Right atrium auricular region (tissue), 2 donors: ENCODE results near the gene PCDH11Y. TPM values are rescaled to one million over a fixed set of nuclear protein-coding genes. Genes with fewer than 3 reads are reported as not detected.
"Not testable (repeated sequence)": the region's sequence is repeated elsewhere in the genome, so short reads cannot be mapped to it uniquely, and the experiment has no call there.

Source experiments
- DNase-seq: peaks from one replicate; pipeline ENCODE4 v3.0.0-alpha.2; 2019; ENCODE audit warnings: low spot score
- H3K27ac ChIP-seq, 2 donors: fragments of 200-600 bp; sonication (generic); 1 replicate in 1 of 2; 2 replicates in 1 of 2; pipeline ENCODE4 v1.5.1; 2016 to 2019
- H3K27me3 ChIP-seq, 2 donors: fragments of 200-600 bp; sonication (generic); one replicate each; pipeline versions ENCODE4 v1.5.1 to v1.6.0; 2017 to 2019
- H3K36me3 ChIP-seq: fragments of 200-600 bp; sonication (generic); one replicate; pipeline ENCODE4 v1.5.1; 2016
- H3K4me1 ChIP-seq, 2 donors: fragments of 200-600 bp; sonication (generic); one replicate each; pipeline versions ENCODE4 v1.5.1 to v1.6.0; 2017 to 2019
- H3K4me3 ChIP-seq, 2 donors: fragments of 200-600 bp; sonication (generic); 1 replicate in 1 of 2; 2 replicates in 1 of 2; pipeline ENCODE4 v1.5.1; 2017 to 2019; ENCODE audit warnings: mild to moderate bottlenecking in 1 of 2, moderate library complexity in 1 of 2
- H3K9me3 ChIP-seq, 2 donors: fragments of 200-600 bp; sonication (generic); one replicate each; pipeline ENCODE4 v1.5.1; 2019
- total RNA-seq, 2 donors: library from RNA; depleted of rRNA; stranded (reverse); fragments of >200 nt; gene quantifications; one replicate each; pipeline ENCODE4 v1.1.0, GENCODE V29; 2016

Gene PCDH11Y, protein sequence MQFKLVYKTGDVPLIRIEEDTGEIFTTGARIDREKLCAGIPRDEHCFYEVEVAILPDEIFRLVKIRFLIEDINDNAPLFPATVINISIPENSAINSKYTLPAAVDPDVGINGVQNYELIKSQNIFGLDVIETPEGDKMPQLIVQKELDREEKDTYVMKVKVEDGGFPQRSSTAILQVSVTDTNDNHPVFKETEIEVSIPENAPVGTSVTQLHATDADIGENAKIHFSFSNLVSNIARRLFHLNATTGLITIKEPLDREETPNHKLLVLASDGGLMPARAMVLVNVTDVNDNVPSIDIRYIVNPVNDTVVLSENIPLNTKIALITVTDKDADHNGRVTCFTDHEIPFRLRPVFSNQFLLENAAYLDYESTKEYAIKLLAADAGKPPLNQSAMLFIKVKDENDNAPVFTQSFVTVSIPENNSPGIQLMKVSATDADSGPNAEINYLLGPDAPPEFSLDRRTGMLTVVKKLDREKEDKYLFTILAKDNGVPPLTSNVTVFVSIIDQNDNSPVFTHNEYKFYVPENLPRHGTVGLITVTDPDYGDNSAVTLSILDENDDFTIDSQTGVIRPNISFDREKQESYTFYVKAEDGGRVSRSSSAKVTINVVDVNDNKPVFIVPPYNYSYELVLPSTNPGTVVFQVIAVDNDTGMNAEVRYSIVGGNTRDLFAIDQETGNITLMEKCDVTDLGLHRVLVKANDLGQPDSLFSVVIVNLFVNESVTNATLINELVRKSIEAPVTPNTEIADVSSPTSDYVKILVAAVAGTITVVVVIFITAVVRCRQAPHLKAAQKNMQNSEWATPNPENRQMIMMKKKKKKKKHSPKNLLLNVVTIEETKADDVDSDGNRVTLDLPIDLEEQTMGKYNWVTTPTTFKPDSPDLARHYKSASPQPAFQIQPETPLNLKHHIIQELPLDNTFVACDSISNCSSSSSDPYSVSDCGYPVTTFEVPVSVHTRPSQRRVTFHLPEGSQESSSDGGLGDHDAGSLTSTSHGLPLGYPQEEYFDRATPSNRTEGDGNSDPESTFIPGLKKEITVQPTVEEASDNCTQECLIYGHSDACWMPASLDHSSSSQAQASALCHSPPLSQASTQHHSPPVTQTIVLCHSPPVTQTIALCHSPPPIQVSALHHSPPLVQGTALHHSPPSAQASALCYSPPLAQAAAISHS (N-terminal part only)
- total RNA-seq, result not detected

DNA sequence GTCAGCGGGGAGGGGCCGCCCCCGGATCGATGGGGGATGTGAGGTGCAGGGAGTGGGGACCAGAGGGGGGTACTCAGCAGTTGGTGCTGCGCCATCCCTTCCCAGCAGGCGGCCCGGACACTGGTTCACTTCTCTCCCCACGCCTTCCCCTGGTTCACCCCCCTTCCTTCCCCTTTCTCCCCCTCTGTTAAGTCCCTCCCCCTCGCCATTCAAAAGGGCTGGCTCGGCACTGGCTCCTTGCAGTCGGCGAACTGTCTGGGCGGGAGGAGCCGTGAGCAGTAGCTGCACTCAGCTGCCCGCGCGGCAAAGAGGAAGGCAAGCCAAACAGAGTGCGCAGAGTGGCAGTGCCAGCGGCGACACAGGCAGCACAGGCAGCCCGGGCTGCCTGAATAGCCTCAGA is at the start of gene PCDH11Y:
Gene PCDH11Y, plus strand, starts transcription at position 240 of the 400 bp plus-strand sequence. CDS start 56,804 bp downstream, outside the sequence.
- not testable (repeated sequence) for H3K9me3 ChIP-seq, H3K27ac ChIP-seq, DNase-seq, H3K27me3 ChIP-seq, H3K4me1 ChIP-seq, H3K4me3 ChIP-seq, H3K36me3 ChIP-seq

DNA sequence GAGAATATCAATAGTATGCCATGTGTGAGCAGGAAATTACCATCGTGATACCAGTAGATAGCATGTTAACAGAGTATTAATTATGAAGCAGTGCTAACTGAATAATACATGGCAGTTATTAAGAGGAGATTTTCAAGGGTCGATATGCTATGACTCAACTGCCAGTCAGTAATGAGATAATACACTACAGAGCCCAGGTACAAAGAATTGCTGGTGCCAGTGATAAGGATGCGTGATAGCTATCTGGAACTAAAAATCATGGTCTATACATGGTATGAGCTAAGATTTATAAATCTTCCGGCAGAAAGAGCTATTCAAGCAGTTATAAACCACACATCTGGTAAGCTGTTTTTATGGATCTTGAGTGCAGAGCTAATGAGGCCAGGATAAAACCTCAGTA is 32.2 kb upstream of the PCDH11Y start:
- H3K9me3 ChIP-seq, H3K27ac ChIP-seq, H3K27me3 ChIP-seq, H3K36me3 ChIP-seq, H3K4me1 ChIP-seq, DNase-seq, H3K4me3 ChIP-seq: not testable (repeated sequence)

DNA sequence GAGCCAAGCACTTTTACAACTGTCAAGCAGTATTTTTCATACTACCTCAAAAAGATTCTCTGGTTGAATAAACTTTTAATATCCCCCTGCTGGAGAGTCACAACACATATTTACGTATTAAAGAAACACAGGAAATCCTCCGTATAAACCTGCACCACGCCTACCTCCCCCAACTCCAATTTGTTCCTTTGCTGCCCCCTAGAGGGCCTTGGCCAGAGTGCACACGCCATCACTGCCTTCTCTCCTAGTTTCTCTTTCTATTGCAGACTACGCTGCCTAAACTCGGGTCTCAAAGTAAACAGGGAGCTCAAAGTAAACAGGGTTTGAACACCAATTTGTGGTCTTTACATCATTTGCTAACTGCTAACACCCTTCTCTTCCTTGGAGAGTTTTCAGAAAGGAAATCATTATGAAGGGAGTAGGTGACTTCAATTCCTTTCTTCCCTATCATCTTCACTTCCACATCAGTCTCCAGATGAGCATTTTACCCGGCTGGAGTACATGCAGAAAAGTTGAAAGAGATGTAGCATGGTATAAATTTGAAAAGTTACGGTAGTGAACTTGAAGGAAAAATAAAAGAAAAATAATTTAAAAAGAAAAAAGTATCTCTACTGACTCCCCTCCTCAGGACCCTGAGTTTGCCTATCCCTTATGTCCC is 8.2 kb upstream of the PCDH11Y start:
- not testable (repeated sequence) for H3K36me3 ChIP-seq, H3K27me3 ChIP-seq, H3K4me1 ChIP-seq, DNase-seq, H3K4me3 ChIP-seq, H3K9me3 ChIP-seq, H3K27ac ChIP-seq

DNA sequence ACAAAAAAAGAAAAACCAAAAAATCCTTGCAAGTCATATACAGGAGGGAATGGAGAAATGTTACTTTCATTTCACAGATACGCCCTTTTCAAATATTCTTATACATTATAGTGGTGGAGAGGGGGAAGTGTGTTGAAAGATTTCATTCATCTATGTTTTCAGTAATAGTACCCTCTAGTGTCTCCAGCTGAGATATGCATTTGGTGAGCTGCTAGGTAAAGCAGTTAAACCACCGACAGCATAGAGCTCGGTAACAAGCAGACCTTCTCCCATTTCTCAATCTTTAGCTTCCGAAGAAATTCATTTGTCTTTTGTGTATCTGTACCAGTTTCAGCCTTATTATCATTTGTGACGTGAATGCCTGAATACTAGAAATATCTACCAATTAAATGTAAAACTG is 5.2 kb upstream of the PCDH11Y start:
- not testable (repeated sequence) for H3K4me1 ChIP-seq, H3K9me3 ChIP-seq, H3K27me3 ChIP-seq, H3K36me3 ChIP-seq, H3K27ac ChIP-seq, H3K4me3 ChIP-seq, DNase-seq

DNA sequence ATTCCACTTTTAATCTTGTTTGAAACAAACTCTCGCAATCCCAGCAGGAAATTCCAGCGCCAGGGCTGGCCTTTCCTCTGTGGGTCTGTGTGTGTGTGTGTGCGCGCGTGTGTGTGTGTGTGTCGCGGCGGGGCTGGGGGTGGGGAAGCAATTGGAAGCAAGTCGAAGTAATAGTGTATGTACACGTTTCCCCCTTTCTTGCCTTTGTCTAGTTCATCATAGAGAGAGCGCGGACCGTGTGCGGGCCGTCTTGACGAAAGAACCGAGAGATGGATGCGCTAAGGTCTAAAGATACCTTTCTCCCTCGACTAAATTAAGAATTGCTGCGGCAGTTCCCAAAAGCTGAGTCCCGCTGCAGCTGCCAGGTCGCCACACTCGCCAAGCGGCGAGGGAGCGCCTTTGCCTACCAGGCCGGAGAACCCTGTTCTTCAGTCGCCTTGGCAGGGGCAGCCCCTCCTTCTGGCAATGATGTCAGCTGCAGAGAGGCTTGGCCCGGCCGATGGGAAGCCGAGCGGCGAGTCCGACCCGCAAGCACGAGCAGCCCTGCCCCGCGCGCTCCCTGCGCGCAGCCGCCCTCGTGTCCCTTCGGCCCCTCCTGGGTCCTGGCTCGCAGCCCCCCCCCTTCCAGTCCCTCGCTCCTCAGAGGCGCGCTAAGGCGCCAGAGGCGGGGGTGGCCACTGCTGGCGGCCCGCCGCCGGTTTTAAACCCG is 2.5 kb downstream of the PCDH11Y start:
- not testable (repeated sequence) for H3K4me3 ChIP-seq, DNase-seq

DNA sequence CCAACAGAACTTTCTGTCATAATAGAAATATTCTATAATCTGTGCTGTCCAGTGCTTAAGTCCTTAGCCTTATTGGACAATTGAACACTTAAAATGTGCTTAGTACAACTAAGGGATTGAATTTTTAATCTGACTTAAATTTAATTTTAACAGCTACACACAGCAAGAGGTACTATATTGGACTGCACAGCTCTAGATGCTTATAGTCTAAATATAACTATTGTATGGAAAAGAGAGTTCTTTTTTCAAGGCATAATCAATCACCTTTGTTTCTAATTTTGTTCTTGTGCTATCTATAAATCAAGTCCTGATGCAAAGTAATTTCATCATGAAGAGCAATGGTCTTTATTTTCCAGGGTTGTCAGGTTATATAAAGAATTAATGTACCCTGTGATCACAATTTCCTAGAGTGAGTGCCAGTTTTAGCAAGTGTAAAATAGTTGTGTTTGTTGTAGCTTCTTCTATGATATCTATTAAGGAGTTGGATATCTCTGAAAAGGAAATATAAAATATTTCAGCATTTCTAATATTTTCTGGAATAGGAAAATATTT is 39.0 kb downstream of the PCDH11Y start:
- H3K27ac ChIP-seq, H3K4me3 ChIP-seq, H3K9me3 ChIP-seq, H3K27me3 ChIP-seq, H3K4me1 ChIP-seq, H3K36me3 ChIP-seq, DNase-seq: not testable (repeated sequence)

More for the DNA sequence above, 2.5 kb downstream of the PCDH11Y start:
- H3K36me3 ChIP-seq, H3K27me3 ChIP-seq, H3K4me1 ChIP-seq, H3K9me3 ChIP-seq, H3K27ac ChIP-seq: not testable (repeated sequence)

DNA sequence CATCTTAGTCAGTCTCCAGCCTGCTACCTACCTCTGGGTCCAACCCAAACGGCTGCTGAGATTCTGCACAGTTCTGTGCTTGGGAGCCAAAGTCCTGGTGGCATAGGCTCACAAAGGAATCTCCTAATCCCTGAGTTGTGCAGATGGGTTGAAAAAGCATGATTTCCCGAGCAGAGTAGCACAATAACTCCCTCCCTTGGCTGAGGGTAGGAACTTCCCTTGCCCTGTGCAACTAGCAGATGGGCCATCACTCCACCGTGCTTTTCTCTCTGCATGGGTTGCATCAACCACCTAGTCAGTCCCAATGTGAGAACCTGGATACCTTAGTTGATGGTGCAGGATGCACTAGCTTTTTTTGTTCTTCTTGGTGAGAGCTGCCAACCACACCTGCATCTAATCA is 82.9 kb downstream of the PCDH11Y start:
- H3K36me3 ChIP-seq, DNase-seq, H3K4me1 ChIP-seq, H3K9me3 ChIP-seq, H3K27me3 ChIP-seq, H3K4me3 ChIP-seq, H3K27ac ChIP-seq: not testable (repeated sequence)

DNA sequence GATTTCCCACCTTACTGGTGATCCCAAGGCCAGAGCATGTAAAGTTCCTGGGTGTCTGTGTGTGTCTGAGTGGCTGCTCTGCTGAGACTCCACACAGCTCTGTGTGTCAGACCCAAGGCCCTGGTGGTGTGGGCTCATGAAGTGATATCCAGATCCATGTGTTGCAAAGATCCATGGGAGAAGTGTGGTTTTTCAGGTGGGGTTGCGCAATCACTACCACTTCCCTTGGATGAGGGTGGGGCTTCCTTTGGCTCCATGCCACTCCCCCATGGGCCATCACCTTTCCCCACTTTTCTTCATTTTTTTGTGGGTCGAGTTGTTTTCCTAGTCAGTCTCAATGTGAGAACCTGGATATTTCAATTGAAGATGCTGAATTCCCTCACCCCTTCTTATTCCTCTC is 182.9 kb downstream of the PCDH11Y start:
- H3K4me1 ChIP-seq, H3K9me3 ChIP-seq, H3K4me3 ChIP-seq, H3K27ac ChIP-seq, H3K36me3 ChIP-seq, DNase-seq, H3K27me3 ChIP-seq: not testable (repeated sequence)

DNA sequence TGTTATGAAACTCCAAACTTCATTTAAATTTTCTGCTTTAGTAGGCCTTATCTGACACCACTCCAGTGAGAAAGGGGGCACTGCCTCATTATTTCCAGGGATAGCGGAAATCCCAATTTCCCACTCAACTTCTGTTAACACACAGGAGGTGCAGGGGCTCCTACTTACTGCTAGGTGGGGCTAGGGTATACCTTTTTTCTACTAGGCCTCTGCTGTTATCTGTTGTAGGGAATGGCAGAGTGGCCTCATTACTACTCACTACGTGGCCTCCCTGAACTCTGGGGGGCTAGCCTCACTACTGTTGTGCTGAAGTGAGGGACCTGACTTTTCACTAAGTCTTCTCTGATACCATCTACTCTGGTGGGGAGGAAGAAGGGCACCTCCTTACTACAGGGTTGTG is 215.0 kb downstream of the PCDH11Y start:
- H3K36me3 ChIP-seq, H3K4me3 ChIP-seq, H3K27ac ChIP-seq, DNase-seq, H3K4me1 ChIP-seq, H3K27me3 ChIP-seq, H3K9me3 ChIP-seq: not testable (repeated sequence)

DNA sequence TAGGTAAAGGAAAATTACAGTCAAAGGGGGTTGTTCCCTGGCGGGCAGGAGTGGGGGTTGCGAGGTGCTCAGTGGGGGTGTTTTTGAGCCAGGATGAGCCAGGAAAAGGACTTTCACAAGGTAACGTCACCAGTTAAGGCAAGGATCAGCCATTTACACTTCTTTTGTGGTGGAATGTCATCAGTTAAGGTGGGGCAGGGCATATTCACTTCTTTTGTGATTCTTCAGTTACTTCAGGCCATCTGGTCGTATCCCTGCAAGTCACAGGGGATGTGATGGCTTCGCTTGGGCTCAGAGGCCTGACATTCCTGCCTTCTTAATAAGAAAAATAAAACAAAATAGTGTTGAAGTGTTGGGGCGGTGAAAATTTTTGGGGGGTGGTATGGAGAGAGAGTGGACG is 324.8 kb downstream of the PCDH11Y start:
- not testable (repeated sequence) for DNase-seq, H3K9me3 ChIP-seq, H3K4me3 ChIP-seq, H3K27me3 ChIP-seq, H3K36me3 ChIP-seq, H3K27ac ChIP-seq, H3K4me1 ChIP-seq

DNA sequence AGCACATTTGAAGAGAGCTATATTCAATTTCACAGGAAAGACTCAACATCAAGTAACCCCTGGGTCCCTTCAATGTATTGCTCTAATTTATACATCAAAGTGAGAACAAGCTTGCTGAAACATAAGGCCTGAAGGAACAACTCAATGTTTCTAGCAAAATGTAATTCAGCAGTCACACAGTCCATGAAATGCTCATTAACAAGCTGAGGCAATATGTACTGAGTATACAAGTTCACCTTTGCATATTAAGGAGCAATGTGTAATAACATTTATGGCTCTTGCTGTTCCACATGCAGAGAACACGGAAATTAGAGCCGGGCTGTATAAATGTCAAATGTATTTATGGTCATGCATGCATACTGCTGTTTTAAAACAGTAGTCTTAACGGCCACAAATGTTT is 342.1 kb downstream of the PCDH11Y start:
- H3K36me3 ChIP-seq, DNase-seq, H3K9me3 ChIP-seq, H3K27ac ChIP-seq, H3K4me3 ChIP-seq, H3K27me3 ChIP-seq, H3K4me1 ChIP-seq: not testable (repeated sequence)

DNA sequence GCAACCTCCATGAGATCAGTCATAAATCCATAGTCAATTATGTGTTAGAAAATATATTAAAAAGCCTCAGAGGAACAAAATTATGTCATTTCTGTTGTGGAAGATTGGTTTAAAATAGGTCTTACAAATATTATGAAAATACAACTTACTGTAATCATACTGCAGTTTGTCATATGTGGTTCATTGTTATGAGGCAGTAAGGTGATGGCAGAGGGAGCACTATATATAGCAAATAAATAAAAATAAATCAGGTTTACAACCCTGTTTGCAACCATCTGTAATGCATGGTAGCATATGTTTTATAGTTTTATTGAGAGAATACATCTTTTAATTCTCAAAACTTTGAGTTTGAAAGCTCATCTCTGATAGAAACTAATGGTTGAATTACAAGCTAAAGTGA is 543.6 kb downstream of the PCDH11Y start:
- not testable (repeated sequence) for H3K27ac ChIP-seq, H3K4me3 ChIP-seq, DNase-seq, H3K36me3 ChIP-seq, H3K9me3 ChIP-seq, H3K27me3 ChIP-seq, H3K4me1 ChIP-seq

DNA sequence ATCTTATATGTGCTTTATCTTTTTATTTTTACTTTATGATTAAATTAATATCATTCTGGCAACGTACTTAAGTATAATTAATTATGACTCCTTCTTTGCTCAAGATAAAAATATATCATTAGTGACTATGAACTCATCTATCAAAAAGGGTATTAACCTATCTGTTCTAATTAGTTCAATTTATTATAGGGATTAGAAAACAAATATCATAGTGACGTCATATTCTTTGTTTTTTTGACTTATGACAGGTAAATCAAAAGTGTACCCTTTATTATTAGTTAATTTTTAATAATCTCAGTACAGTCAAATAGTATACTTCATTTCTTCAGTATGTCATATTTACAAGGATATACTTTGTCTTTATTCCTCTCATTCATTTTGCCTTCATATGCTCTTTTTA is 638.5 kb downstream of the PCDH11Y start:
- not testable (repeated sequence) for H3K27me3 ChIP-seq, H3K36me3 ChIP-seq, H3K9me3 ChIP-seq, H3K4me1 ChIP-seq, H3K4me3 ChIP-seq, H3K27ac ChIP-seq, DNase-seq
